Upper lobe of left lung (tissue), 6 donors: ENCODE data around the gene BTBD9. TPM values are rescaled to one million over a fixed set of nuclear protein-coding genes. Genes with fewer than 3 reads are reported as not detected.
A peak's percentile ranks its signal among the peaks of the same experiment; 100 is the strongest.

ENCODE experiments used
- ATAC-seq, 2 donors: fragments of 200-7000 bp; cut with Tn5 transposase; one replicate each; pipeline ENCODE4 v1.9.1; 2022; ENCODE audit warnings: mild to moderate bottlenecking in 2 of 2, moderate library complexity in 2 of 2; ENCODE audit not compliant: low FRiP score in 2 of 2
- DNase-seq, 2 donors: peaks; one replicate each; pipeline ENCODE4 v3.0.0-alpha.2; 2019 to 2020
- H3K27ac ChIP-seq, 4 donors: fragments of 200-600 bp; sonication (generic); one replicate each; pipeline ENCODE4 v1.5.1; 2016 to 2019
- H3K27me3 ChIP-seq, 4 donors: fragments of 200-600 bp; sonication (generic); one replicate each; pipeline ENCODE4 v1.5.1; 2017 to 2019
- H3K36me3 ChIP-seq, 4 donors: fragments of 200-600 bp; sonication (generic); one replicate each; pipeline ENCODE4 v1.5.1; 2016 to 2019
- H3K4me1 ChIP-seq, 4 donors: fragments of 200-600 bp; sonication (generic); one replicate each; pipeline ENCODE4 v1.5.1; 2018 to 2019
- H3K4me3 ChIP-seq, 4 donors: fragments of 200-600 bp; sonication (generic); one replicate each; pipeline ENCODE4 v1.5.1; 2017 to 2019; ENCODE audit warnings: mild to moderate bottlenecking in 2 of 4, moderate library complexity in 1 of 4
- H3K9me3 ChIP-seq, 4 donors: fragments of 200-600 bp; sonication (generic); one replicate each; pipeline ENCODE4 v1.5.1; 2018 to 2019
- CTCF ChIP-seq, 6 experiments: fragments of 450-650 bp in 4 of 6; fragments of 200-600 bp in 2 of 6; sonication (generic) in 2 of 6; IDR thresholded peaks; one replicate each; pipeline ENCODE4 v1.5.1; 2016 to 2019; ENCODE audit warnings: antibody characterized with exemption in 6 of 6
- EP300 ChIP-seq, 4 donors: sonication (generic); formaldehyde crosslinking; IDR thresholded peaks; one replicate each; pipeline ENCODE4 v1.5.1; 2017; ENCODE audit warnings: antibody characterized with exemption in 4 of 4, control low read depth in 2 of 4
- POLR2A ChIP-seq, 4 donors: fragments of 450-650 bp; IDR thresholded peaks; one replicate each; pipeline ENCODE4 v1.5.1; 2016 to 2017; ENCODE audit warnings: antibody characterized with exemption in 4 of 4, mild to moderate bottlenecking in 2 of 4
- POLR2AphosphoS5 ChIP-seq, 2 donors: sonication (generic); formaldehyde crosslinking; IDR thresholded peaks; one replicate each; pipeline ENCODE4 v1.5.1; 2017; ENCODE audit warnings: antibody characterized with exemption in 2 of 2
- WGBS, 2 donors: methylation state at CpG; one replicate each; pipeline ENCODE4 v1.1.5; 2017 to 2018; 5-methylcytosine and 5-hydroxymethylcytosine counted together
- total RNA-seq, 6 donors: library from RNA; depleted of rRNA in 4 of 6; stranded (reverse); fragments of >200 nt in 4 of 6; gene quantifications; one replicate each; pipeline versions ENCODE4 v1.1.0 to v1.2.1, GENCODE V29; 2016 to 2021
- donor health status: DM: no; HTN: no; CAD: no; lungs with moderate emphysema.
- donor health status: DM: no; HTN: yes; CAD: no; lungs with severe emphysema.

BTBD9 gene
- total RNA-seq, 6 donors from 2014 or later = 18.2 to 60.8 (median 44.9) TPM

DNA sequence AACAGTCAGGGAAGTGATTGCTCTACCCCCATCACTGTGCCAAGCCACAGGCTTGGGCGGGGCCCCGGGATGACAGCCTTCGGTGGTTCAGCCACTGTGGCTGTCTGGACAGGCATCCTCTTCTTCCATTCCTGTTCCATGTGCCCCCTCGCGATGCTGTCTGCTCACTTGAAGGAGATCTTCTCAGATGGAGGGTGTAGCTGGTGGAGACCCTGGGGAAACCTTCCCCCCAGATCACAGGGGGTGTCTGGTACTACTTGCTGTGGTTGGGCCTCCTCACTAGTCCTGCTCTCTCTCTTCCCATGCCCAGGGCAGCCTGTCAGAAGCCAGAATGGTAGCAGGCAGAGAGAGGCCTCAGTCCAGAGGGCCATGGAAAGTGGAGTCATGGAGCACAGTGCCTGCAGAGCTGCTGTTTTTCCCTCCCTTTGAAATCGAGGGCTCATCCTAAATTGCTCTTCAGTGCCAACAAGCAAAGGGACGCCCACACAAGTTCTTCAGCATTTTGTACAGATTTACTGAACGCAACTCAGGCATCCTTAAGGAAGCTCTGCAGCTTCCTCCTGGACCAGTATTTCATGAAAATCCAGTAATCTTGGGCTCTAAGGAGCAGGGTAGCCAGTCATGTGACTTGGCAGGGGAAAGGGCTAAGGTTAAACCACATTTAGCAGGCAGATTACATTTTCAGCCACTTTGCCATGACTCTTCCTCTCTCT is 493.6 kb downstream of the BTBD9 start:
- H3K4me3 ChIP-seq = no peak overlapping the region
- H3K36me3 ChIP-seq = no peaks in the 10 kb centered on the region
- no peak overlapping the region for H3K27ac ChIP-seq
- peaks cover 9 to 23% (median 12%) of the 10 kb centered on the region in 4 donors for H3K4me1 ChIP-seq
- TF ChIP-seq POLR2A (IDR thresholded peaks at IDR 0.05) (no peak), EP300 (IDR thresholded peaks at IDR 0.05) (no peak), CTCF (IDR thresholded peaks at IDR 0.05) (no peak), POLR2AphosphoS5 (IDR thresholded peaks at IDR 0.05) (no peak)
- 81 to 85% methylated on average over 6 to 8 of the region's 8 CpGs for WGBS, 2 donors
- peak in 1 of 2 donors; percentile 48 for DNase-seq
- no peaks in the 10 kb centered on the region for H3K9me3 ChIP-seq
- ATAC-seq = peak in 1 of 2 donors; percentile 61
- no peaks in the 10 kb centered on the region for H3K27me3 ChIP-seq

DNA sequence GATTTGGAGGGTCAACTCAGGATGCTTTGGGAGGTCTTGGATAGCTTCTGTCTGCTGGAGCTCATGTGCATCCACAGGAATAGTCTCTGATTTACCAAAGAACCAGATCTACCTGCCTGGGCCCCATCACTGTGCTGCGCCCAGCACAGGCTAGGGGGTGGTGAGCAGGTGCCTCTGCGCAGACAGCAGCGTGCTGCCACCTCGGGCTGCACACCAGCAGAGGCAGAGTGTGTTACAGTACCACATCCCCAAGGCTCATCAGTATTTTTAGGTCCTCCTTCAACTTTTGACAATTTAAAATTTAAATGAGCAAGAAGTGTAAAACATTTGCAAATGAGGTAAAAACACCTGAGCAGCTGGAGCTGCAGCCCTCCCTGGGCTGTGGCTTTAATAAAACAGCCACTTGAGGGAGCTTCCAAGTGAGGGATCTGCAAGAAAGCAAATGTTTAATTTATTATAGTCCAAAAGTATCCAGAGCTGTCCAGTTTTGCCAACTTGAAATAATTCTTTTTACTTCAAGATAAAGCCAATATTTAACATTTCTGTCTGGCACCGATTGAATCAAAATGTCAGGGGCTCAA is 495.3 kb downstream of the BTBD9 start:
- WGBS, 2 donors = 88 to 89% methylated on average over 5 of the region's 5 CpGs
- Histone ChIP-seq H3K36me3 (no peaks in the 10 kb centered on the region), H3K4me3 (no peak overlapping the region), H3K27ac (no peak overlapping the region), H3K4me1 (peaks cover 9 to 22% (median 11%) of the 10 kb centered on the region in 4 donors), H3K27me3 (no peaks in the 10 kb centered on the region), H3K9me3 (no peaks in the 10 kb centered on the region)
- ATAC-seq = no peak
- peak in 1 of 2 donors; percentile 43 for DNase-seq
- TF ChIP-seq CTCF (IDR thresholded peaks at IDR 0.05) (no peak), EP300 (IDR thresholded peaks at IDR 0.05) (no peak), POLR2AphosphoS5 (IDR thresholded peaks at IDR 0.05) (no peak)

DNA sequence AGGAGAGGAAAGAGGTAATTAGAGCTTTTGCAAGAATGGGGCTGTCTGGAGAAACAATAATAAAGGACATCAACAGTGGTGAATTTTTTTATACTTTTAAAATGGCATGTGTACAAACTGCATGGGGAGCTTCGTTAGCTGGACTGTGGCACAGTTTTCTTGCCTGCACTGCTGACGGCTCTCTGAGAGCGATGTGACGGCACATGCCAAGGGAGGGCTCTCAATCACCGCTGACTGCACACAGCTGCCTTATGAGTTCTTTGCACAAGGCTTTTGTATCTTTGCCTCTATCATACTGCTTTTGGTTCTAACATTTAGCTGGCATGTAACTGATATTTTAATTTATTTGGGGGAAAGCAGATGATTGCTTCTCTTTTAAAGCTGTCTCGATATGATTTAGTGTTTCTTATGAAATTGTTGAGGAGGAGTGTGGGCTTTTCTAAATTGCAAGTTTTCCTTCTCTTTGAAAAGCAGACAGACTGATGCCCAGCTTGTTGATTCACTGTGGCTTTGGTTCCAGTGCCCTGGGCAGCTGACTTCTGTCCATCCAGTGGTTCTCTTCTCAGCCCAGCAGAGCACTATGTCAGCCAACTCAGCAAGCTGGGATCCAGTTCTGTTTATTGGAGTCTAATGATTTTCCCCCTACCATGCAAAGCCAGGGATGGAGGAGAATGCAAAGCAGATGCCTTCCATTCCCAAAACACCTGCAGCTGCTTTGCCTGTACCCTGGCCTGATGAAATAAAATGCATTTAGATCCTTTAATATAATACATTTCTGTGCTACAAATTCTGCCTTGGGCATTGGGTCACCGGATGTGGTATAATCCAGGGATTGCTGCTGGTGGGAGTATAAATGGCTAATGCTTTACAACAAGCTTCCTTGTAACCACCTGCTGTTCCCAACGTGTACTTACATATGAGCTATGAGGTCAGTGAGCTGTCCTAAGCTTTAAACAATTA is 496.3 kb downstream of the BTBD9 start:
- DNase-seq (no peak), ATAC-seq (no peak)
- 80% methylated on average over 8 of the region's 8 CpGs for WGBS, 2 donors
- H3K36me3 ChIP-seq = no peaks in the 10 kb centered on the region
- H3K9me3 ChIP-seq = no peaks in the 10 kb centered on the region
- H3K27ac ChIP-seq = no peak overlapping the region
- H3K4me3 ChIP-seq = no peak overlapping the region
- no peak for TF ChIP-seq EP300 (IDR thresholded peaks at IDR 0.05)
- TF ChIP-seq POLR2A (IDR thresholded peaks at IDR 0.05) = no peak
- no peak for TF ChIP-seq POLR2AphosphoS5 (IDR thresholded peaks at IDR 0.05)
- no peak for TF ChIP-seq CTCF (IDR thresholded peaks at IDR 0.05)
- H3K4me1 ChIP-seq = peaks cover under 1 to 13% (median 4%) of the 10 kb centered on the region in 4 donors
- H3K27me3 ChIP-seq = no peaks in the 10 kb centered on the region

- H3K4me1 ChIP-seq = peaks cover 0 to 13% (median 4%) of the 10 kb centered on the region in 4 donors
- DNase-seq = no peak
Observed at GRCh38 chr6:38142178-38142902, 497.4 kb downstream of the BTBD9 start.

More at GRCh38 chr6:38142178-38142902, 497.4 kb downstream of the BTBD9 start:
- H3K27me3 ChIP-seq = no peaks in the 10 kb centered on the region
- H3K4me3 ChIP-seq = no peak overlapping the region
- no peak for TF ChIP-seq POLR2AphosphoS5 (IDR thresholded peaks at IDR 0.05)
- no peak for TF ChIP-seq CTCF (IDR thresholded peaks at IDR 0.05)
- no peak for TF ChIP-seq EP300 (IDR thresholded peaks at IDR 0.05)
- TF ChIP-seq POLR2A (IDR thresholded peaks at IDR 0.05) = no peak
- H3K36me3 ChIP-seq = no peaks in the 10 kb centered on the region
- no peak overlapping the region for H3K27ac ChIP-seq
- WGBS, 2 donors = 82 to 92% methylated on average over 7 of the region's 7 CpGs
- H3K9me3 ChIP-seq = no peaks in the 10 kb centered on the region
- no peak for ATAC-seq
